ENCODE results near the gene OAT. TPM values are rescaled to one million over a fixed set of nuclear protein-coding genes. Genes with fewer than 3 reads are reported as not detected.
A peak's percentile ranks its signal among the peaks of the same experiment; 100 is the strongest.

Gene OAT
- total RNA-seq, 2 donors from 2014 or later: 37.2 to 51.1 TPM

DNA sequence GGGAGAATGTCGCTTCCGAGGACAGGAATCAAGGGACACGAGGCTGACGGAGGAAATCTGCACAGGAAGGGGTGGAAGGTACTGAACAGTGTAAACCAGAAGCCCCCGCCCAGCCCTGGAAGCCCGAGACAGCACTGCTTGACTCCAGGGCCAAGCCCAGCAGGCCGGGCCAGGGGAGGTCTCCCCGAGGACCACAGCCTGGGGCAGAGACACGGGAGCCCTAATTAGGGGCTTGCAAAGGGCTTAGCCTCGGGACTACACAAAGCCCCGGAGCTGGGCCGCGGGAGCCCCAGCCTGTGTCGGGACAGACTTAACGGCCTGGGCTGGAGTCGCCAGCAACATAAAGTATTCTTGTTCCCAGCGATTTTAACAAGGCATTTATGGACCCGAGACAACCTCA, 50.8 kb downstream of the OAT start:
- DNase-seq (no peak), ATAC-seq (no peak)
- intact Hi-C loops (cut with DNase I): no loop called here

DNA sequence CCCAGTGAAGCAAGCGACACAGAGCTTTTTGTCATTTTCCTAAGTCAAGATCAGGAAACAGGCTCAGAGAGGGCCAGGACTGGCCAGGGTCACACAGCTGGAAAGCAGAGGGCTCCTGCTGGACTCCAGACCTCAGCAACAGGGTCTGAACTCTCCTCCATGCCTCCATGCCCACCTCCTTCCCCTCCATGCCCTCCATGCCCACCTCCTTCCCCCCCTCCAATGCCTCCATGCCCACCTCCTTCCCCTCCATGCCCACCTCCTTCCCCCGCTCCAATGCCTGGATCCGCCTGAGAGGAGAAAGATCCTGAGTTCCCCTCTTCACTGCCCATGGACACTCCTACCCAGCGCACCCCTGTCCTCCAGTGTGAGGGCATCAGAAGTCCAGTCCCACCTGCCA, 51.3 kb downstream of the OAT start:
- DNase-seq (no peak), ATAC-seq (no peak)
- intact Hi-C loops (cut with DNase I): no loop called here

DNA sequence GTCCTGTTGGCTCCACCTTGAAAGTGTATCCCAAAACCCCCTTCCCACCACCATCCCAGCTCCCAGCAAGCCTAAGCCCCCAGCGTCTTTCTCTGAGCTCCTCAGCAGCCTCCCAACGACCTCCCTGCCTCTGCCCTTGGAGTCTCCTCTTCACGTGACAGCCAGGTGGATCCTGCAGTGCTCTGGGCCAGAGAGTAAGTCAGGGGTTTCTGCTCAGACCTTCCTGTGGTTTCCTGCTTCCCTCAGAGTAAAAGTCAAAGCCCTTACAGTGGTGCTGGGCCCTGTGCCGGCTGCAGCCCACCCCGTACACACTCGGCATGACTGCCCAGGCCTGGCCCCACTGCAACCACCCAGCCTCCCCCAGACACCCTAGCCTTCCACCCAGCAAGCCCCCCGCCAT, 51.9 kb downstream of the OAT start:
- intact Hi-C loops (cut with DNase I): no loop called here
- DNase-seq (no peak), ATAC-seq (no peak)

DNA sequence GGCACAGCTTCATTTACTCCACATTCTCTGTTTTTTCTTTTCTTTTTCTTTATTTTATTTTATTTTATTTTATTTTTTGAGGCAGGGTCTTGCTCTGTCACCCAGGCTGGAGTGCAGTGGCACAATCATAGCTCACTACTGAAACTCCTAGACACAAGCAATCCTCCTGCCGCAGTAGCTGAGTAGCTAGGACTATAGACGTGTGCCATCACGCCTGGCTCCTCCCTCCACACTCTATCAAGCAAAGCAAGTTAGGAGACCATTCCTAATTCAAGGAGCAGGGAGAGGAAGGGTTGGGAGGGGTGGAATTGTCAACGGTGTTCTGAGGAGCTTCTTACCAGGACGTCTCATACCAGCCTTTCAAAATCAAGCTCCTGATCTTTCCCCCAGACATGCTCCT, 52.4 kb downstream of the OAT start:
- ATAC-seq (no peak), DNase-seq (no peak)
- intact Hi-C loops (cut with DNase I): no loop called here

DNA sequence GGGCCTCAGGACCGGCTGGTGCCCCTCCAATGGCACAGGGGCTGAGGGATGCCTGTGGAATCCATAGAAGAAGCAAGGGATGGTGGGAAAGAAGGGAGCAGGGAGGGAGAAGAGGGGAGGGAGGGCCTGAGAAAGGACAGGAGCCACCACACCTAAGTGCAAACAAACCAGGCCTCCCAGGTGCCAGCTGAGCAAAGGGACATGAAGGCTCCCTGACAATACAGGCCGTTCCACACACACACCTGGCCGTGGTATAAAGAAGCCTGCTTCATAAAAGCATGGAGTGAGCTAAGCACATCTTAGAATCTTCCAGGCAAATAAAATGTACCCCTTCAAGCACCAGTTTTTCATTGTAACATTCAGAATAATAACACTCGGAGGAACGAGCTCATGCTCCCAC, 54.0 kb downstream of the OAT start:
- DNase-seq (no peak), ATAC-seq (no peak)
- intact Hi-C loops (cut with DNase I): no loop called here

DNA sequence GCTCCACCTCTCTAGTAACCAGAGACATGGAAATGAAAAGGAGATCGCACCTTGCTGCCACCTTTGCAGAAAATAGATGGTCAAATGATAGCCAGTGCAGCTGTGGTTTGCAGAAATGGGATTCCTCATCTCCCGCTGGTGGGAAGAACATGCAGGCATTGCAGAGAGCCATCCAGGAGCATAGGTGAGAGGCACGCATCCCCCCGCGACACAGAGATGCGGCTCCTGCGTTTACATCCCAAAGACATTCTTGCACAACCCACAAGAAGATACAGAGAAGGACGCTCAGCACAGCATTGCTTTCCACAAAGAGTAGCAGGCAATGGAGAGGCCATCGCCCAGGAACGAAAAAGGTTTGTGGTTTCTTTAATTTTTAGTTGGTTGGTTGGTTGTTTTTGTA, 56.2 kb downstream of the OAT start:
- DNase-seq (no peak), ATAC-seq (no peak)
- intact Hi-C loops (cut with DNase I): no loop called here

DNA sequence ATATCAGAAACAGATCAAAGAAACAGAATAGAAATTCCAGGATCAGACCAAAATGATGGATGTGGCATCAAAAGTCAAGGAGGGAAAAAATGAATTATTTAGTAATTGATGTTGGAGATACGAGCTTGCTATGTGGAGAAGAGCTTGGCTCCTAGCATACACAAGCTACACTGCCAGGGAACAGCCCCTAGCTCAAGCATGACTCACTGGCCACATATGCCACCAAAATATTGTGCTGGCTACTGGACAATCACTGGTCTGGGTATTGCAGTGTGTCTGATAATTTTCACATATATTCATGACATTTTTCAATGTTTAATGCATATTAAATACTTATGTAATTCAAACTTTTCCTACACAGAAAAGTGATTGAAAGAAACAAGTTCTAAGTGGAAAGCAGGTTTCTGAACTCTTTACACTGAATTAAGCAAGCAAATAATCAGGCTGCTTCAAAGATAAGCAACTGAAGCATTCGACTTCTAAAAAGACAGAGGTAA, 59.3 kb downstream of the OAT start:
- DNase-seq: no peak
- ATAC-seq: no peak
- intact Hi-C loops (cut with DNase I): no loop called here

DNA sequence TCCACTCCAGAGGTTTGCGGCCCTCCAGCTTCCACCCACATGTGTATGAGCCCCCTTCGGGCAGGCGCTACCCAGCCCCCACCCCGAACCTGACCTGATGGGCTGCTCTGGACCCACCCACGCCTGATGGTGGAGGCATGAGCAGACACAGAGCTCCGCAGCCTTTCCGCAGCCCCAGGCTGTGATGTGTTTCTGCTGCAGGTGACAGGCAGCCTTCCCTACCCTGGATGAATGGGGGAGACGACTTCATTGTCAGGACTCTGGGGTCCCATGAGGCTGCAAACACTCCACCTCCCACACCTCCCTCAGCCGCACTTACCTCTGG, 61.2 kb downstream of the OAT start:
- DNase-seq (no peak), ATAC-seq (no peak)
- intact Hi-C loops (cut with DNase I): no loop called here

DNA sequence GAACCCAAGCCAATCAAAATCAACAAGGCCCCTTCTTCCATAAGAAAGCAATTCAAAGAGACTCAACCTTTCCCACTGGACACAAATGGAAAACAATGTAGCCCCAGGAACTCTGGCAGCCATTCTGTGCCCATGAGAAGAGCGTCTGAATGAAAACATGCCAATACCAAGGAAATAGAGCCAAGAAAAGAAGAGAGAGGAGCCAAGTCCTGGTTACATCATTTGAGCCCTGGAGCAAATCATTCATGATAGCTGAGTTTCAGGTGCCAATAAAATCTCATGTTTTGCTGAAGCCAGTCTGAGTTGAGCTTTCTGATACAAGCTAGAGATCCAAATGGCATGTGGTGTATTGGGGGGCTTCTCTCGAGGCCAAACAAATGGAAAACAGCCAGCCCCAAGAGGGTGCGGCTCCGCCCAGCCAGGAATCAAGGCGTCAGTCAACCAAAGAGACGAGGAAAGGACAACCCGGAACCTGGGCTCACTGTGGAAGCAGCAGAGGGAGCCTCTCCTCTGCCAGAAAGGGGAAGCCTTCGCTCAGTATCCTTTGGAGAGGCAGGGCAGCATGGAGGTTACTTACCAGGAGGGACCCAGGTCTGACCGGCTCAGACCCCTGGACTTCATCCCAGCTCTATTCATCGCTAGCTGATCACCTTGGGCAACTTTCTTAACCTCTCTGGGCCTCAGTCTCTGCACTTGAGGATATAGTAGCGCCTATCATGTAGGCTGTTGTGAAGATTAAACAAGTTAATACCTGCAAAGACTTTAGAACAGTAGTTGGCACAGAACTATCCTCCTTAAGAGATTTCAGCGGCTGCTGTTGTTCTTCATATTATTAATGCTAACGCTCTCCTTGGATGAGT, 61.8 kb downstream of the OAT start:
- ATAC-seq (no peak), DNase-seq (no peak)
- intact Hi-C loops (cut with DNase I): no loop called here

DNA sequence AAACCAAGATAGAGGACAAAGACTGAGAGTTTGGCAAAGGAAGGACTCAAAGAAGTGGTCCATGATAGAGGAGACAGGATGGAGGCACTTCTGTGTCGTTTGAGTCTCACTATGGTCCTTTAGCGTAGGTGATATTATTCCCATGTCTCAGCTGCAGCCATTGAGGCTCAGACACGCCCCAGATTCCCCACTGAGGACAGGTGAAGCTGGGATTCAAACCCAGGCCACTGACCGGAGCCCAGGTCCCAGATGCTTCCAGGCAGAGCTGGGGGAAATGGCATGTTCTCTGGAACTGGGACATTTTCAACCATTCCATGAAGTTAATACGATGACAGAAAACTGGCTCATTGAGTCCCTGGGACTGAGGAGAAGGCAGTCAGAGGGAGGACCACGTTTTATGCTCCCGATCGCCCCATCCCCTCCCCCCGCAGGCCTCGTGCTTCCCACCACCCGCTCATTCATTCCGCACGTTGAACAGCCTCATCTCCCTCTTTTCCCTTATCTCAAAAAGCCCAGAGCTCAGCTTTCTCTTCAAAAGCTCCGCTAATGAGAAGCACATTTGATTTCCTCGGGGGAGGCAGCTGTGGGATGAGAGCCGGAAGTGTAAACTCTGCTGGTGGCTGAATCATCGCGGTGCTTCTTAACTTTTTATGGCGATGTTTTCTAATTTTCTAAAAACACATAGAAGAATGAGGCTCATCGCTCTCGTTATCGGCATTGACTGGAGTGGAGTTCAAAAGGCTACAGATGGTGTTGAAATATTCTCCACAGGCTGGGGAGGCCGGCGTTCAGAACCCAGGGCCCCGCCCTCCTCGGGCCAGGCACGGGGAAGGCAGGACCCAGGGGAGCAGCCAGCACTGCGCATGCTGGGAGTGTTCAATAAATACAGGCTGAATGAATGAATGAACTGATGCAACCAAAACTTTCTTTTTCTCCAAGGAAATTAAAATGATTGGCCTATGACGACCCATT, 64.0 kb downstream of the OAT start:
- intact Hi-C loops (cut with DNase I): no loop called here
- ATAC-seq (peak; percentile 91 to 98), DNase-seq (peak; percentile 77)

DNA sequence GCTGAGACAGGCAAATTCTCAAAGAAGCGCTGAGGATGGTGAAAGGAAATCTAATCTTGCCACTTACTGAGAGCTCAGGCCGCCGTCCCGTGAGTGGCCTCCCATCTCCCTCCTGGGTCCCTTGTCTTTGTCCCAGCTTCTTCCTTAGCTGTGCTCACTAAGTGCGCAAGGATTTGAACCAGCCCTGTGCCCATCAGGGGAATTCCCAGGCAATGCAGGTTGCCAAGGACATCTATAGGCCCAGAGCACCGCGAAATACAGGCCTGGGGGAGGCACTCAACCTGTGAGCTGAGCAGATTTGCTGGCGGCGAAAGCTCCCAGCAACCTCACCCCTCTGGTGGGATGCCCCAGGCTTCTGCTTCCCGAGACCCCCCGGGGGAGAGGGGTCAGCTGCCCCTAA, 64.8 kb downstream of the OAT start:
- no peak for DNase-seq
- ATAC-seq: no peak

DNA sequence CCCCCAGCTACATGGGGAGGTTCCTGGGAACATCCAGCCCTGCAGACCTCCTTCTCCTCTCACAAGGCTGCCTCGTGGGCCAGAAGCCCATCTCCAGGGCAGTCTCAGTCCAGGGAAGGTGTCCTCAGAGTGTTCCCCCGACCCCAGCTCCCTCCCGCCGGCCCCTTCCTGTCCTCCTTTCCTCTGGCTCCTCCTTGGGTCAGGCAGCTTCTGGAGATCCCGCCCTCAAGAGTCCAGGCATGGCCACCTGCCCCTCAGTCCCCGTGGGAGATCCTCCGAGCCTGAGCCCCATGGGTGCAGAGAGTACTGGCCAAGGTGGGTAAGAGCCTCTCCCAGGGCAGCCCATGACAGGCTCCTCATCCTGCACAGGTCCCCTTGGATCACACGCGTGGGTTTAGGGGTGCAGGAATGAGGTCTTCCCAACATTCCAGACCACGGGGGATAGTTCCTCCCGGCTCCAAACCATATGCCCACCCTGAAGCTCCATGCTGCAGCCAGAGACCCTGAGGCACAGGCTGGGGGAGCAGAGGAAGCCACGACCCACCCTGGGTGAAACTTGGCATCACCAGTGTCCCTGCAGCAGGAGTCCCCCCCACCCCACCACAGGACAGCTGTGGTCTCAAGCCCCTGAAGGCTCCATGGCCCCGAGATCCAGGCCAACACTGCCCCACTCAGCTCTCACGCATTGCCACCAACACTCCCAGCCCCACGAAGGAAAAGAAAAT, 65.5 kb downstream of the OAT start:
- ATAC-seq (no peak), DNase-seq (no peak)
- intact Hi-C loops (cut with DNase I): no loop called here

More for the DNA sequence above, 64.8 kb downstream of the OAT start:
- intact Hi-C loops (cut with DNase I): no loop called here

DNA sequence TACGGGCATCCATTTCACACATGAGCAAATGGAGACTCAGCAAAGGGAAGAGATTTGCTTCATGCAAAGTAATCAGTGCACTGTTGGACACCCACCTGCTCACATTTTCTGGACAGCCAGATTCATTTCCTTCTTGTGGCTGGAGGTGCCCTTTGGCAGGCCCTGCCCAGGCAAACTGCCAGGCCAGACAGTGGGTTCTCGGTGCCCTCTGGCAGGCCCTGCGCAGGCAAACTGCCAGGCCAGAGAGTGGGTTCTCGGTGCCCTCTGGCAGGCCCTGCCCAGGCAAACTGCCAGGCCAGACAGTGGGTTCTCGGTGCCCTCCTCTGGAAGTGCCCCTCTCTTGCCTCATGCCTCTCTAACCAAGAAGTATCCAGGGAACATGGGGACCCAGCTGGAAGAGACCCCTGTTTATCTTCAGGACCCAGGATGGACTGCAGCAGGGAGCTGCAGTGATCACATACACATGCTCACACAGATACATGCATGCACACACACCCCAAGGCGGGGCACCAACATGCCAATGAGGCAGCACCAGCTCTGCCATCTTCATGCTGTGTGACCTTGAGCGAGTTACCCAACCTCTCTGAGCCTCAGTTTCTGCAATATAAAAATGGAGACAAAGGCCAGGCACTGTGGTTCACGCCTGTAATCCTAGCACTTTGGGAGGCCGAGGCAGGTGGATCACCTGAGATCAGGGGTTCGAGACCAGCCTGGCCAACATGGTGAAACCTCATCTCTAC, 67.1 kb downstream of the OAT start:
- DNase-seq: no peak
- ATAC-seq: no peak
- intact Hi-C loops (cut with DNase I): no loop called here

DNA sequence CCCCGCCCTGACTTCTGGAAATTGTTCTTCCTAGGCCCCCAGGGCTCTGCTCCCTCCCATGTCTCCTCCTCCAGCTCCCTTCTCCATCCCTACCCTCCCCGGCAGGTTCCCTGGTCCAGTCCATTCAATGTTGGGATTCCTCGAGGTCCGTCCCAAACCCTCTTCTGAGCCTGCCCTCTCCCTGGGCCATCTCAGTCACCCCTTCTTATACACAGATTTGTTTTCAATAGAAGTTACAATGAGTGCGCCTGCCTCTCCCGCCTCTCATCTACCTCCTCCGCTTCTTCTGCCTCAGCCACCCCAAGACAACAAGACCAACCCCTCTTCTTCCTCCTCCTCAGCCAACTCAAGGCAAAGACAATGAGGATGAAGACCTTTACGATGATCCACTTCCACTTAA, 67.9 kb downstream of the OAT start:
- intact Hi-C loops (cut with DNase I): no loop called here
- DNase-seq (no peak), ATAC-seq (no peak)

DNA sequence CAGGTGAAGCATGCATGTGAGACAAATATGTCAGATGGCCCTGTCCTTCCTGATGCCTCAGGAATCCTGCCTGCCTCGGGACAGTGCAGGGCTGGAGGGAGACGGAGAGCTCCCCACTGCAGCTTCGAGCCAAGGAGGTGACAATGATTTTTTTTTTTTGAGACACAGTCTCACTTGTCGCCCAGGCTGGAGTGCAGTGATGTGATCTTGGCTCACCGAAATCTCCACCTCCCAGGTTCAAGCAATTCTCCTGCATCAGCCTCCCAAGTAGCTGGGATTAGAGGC, 68.8 kb downstream of the OAT start:
- ATAC-seq (no peak), DNase-seq (no peak)
- intact Hi-C loops (cut with DNase I): no loop called here

DNA sequence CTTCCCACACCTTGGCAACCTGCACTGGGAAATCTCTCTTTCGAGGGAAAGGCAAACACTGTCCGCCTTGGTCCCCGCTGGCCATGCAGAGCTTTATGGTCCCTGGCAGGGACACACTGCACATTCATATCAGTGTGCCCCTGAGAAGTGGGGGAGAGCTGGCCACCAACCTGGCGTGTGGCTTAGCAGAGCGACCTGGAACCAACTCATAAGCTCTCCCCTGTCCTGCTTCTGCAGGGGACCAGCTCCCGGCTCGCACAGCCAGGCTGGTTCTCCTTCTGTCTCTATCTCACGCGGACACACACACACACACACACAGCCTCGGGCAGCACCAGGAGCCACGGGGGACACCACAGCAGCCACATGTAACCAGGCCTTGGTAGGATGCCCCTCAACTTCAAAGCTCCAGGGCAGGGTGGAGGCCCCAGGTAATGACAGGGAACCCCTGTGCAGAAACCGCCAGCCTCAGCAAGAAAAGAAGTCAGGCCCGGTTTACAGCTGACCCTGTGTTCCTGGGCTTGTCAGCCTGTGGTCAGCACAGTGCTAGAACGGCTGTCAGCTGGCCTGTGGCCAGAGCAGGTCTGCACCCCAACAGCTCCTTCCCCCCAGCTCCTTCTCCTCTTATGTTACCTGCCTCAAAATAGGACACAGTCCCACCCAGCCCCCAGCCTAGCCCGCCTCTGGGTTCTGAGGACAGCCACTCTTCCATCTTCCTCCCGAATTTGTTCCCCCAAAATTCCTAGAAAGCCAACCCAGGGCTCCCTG, 69.3 kb downstream of the OAT start:
- DNase-seq (no peak), ATAC-seq (no peak)
- intact Hi-C loops (cut with DNase I): no loop called here

DNA sequence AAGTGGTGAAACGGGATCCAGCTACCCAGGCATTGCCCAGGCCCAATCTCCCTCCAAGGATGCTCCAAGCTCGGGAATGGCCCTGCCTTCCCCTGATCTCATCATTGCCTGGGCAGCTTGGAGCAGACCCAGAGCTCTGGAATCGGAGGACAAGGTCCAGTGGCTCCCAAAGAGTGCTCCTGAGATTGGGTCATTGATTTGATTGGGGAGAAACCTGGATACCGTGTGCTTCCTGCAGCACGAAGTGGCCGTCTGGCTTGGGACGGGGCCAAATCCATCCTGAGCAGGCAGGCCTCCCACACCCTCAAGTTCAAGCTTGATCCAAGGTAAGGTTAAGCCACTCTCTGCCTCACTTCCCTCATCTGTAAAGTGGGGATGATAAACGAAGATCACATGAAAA, 69.9 kb downstream of the OAT start:
- DNase-seq (no peak), ATAC-seq (no peak)
- intact Hi-C loops (cut with DNase I): no loop called here

DNA sequence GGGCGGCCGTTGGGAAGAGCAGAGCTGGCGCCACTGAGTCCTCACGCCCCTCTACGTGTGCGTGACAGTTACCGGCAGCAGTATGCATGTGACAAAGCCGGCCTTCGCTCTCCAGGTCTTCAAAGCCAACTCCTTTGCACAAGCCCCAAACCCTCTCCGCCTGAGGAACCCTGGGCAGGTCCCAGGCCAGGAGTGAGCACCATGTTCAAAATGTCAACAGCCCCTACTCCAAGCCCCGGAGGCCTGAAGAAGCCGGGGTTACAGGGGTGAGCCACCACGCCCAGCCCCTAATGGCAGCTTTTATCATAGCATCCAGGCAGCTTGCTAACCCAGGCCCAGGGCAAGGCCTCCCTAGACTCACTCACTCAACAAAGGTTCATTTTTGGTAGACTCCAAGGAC, 70.8 kb downstream of the OAT start:
- DNase-seq: no peak
- no peak for ATAC-seq
- intact Hi-C loops (cut with DNase I): no loop called here

All from left cardiac atrium (tissue), 4 donors.